HG02678 (cell line): ENCODE measurements around the gene PACRG.

Experiments
- ATAC-seq: cut with Tn5 transposase; IDR thresholded peaks from one replicate; pipeline ENCODE4 v1.9.1; 2021; ENCODE audit warnings: mild to moderate bottlenecking, moderate library complexity; ENCODE audit not compliant: unreplicated experiment

PACRG gene

GRCh38 chr6:163323274-163323673 lies 595.5 kb downstream of the PACRG start:
- ATAC-seq, result no peak

DNA sequence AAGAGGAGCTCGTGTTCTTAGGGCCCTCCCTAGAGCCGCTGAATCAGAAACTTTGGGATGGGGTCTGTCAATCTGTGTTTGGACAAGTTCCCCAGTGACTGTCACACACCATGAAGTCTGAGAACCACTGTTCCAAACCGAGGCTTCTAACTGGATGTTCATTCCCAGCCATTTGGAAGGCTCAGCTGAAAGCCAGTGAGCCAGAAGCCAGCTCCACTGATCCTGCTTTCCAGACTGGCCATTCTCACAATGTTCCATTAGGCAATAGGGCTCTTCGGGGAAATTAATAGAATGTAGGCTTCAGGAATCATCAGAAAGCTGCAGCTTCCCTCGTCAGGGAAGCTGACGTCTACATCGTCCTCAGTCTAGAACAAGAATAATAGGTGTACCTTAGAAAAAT lies 595.9 kb downstream of the PACRG start:
- ATAC-seq, result no peak

DNA sequence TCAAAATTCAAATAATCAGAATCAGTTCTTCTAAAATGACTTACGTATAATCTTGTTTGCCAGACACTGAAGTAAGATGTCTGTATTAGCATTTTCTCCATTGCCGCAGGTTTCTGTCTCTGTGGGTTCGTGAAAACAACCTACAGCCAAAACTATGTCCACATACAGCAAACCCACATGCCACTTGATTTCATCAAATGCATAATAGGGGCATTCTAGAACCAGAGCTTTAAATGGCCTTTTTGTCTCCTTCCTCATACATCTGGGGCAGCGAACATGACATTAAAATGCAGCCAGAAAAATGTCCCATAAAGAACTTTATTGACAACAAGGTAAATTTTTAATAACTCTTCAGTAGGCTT lies 596.5 kb downstream of the PACRG start:
- no peak for ATAC-seq

- ATAC-seq, result no peak
Observed at GRCh38 chr6:163324688-163325389, 597.1 kb downstream of the PACRG start.

DNA sequence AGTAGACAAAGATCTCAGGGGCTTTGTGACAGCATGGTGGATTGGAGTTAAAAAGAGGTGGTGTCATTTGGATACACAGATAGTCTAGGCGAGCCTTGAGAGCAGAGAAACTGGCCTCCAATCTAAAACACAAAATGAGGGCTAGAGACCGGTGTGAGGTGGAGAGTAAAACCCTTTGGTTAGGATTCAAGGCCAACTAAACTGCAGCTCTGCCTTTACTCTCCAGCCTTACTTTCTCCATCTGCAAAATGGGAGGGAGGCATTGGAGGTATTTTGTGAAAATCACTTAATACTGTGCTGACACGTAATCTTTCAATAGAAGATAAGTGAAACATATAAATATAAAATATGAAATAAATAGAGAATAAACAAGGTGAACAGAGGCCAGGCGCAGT lies 597.6 kb downstream of the PACRG start:
- no peak for ATAC-seq

GRCh38 chr6:163327165-163327880 lies 599.5 kb downstream of the PACRG start:
- ATAC-seq, result no peak

GRCh38 chr6:163327921-163328320 lies 600.1 kb downstream of the PACRG start:
- no peak for ATAC-seq

GRCh38 chr6:163328411-163328810 lies 600.6 kb downstream of the PACRG start:
- ATAC-seq, result no peak

DNA sequence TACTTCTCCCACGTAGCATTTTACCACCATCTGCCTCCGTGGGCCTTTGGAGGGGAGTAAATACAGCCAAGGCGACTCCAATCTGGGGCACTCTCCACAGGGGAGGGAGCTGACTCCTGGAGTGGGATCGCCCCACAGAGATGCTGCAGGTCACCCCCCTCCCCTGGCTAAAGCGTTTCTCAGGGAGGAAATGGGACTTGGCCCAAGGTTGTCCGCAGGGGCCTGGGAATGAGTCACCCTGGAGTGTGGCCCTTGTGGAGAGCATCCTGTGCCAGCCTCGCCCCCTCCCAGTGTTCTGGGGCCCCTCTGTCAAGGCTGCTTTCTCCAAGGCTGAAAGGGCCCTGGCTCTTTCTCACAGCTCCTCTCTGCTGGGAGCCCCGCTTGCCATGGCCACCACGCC lies 602.2 kb downstream of the PACRG start:
- no peak for ATAC-seq

GRCh38 chr6:163331245-163331644 lies 603.5 kb downstream of the PACRG start:
- ATAC-seq, result no peak

DNA sequence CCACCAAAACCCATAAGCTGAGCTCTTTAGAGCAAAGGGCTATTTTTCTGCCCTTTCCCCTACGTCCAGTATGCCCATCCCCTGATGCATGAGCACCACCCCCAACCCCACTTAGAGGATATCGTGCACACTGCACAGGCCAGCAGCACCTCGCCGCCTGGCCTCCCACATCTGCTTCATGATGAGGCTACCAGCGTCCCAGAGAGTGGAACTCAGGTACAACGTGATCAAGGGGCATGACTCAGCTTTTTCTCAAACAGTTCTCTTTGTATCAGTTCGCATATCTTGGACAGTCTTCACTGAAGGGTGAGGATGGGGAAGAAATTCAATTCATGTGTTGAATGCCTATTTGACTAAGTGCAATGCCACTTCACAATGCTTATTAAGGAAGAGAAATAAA lies 604.8 kb downstream of the PACRG start:
- no peak for ATAC-seq

DNA sequence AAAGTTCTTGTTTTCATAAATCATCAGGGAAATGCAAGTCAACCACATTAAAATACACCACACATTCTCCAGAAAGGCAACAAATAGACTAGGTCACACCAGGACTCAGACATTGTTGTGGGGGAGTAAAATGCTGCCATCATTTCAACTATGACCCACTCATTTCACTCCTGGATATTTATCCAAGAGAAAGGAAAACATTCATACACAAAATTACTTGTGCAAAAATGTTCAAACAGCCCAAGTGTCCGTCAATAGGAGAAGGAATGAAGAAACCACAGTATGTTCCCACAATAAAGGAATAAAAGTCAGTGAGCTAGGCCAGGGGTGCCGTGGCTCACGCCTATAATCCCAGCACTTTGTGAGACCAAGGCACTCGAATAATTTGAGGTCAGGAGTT lies 605.3 kb downstream of the PACRG start:
- no peak for ATAC-seq

GRCh38 chr6:163333701-163334663 lies 606.2 kb downstream of the PACRG start:
- no peak for ATAC-seq

- no peak for ATAC-seq
Observed at GRCh38 chr6:163335056-163335455, 607.3 kb downstream of the PACRG start.

DNA sequence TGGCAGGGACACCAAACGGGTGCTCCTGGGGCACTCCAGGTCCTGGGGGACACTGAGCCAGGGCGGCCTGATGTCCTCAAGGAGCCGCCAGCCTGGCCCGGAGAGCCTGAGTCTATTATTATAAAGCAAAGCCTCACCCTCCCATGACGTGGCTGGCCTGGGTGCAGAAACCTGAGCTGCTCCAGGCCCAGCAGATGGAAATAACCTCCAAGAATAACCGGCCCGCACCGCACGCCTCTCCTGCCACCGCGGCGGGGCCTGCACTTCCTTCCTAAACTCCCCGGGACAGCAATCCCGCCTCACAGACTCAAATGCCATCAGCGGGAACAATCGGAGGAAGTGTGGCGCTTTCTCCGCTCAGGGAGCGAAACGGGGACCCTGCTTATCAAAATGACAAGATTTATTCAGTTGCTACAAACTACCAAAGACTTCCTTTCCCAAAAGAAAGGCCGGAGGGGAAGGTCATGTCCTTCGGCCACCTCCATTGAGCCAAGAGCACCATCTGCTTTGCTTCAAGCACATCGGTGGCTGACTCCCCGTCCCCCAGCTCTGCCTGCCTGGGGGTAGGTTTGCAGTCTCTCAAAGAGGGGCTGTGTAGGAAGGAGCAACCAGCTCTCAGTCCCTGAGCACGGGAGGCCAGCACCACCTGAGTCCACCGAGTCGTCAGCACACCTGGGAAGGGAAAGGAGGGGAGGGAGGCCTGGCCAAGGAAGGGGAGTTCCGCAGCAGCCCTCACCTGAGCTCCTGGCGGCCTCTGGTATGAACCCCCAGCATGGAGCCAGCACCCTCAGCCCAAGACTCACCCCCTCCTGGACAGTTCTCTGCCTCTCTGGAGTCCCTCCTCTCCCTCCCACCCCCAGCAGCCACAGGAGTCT lies 608.1 kb downstream of the PACRG start:
- no peak for ATAC-seq

GRCh38 chr6:163336961-163337360 lies 609.2 kb downstream of the PACRG start:
- ATAC-seq, result no peak

DNA sequence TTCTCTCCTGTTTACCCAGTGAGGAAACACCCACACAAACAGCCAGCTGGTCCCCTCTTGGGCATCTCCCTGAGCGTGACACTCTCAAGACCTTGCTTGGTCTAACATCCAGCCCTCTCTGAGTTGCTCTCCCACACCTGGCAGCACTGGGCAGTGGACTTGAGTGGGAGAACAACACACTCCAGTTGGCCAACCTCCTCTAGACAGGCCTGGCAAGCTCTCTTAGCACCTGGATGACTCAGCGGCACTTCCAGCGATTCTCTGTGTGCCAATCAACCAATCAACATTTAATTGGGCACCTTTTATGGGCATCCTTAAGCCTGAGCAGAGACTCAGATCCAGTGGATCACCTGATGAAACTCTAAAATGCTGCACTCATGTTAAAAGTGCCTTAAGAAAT lies 610.2 kb downstream of the PACRG start:
- no peak for ATAC-seq

- ATAC-seq, result no peak
Observed at GRCh38 chr6:163338671-163339405, 611.1 kb downstream of the PACRG start.

DNA sequence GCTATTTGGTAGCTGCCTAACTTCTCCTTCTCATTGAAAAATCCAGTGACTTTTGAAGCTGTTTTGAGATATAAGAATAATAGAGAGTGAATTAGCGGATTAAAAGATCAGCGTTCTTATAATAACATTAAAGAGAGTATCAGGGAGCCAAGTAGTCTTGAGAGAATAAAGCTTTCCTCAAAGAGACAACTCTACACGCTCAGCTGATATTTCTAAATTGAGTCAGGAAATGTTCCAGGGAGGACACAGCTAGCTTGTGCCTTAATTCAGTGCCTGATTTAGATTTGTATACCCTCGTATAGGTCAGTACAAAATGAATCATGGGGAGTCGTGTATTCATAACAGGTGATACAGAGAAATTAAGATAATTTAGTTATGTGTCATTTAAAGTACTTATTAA lies 611.7 kb downstream of the PACRG start:
- no peak for ATAC-seq
